ENCODE measurements around the gene NR1H2. TPM values are rescaled to one million over a fixed set of nuclear protein-coding genes. Genes with fewer than 3 reads are reported as not detected.
A peak's percentile ranks its signal among the peaks of the same experiment; 100 is the strongest.

NR1H2 gene
- total RNA-seq, 1 experiment from 2014 or later: 40.3 TPM

DNA sequence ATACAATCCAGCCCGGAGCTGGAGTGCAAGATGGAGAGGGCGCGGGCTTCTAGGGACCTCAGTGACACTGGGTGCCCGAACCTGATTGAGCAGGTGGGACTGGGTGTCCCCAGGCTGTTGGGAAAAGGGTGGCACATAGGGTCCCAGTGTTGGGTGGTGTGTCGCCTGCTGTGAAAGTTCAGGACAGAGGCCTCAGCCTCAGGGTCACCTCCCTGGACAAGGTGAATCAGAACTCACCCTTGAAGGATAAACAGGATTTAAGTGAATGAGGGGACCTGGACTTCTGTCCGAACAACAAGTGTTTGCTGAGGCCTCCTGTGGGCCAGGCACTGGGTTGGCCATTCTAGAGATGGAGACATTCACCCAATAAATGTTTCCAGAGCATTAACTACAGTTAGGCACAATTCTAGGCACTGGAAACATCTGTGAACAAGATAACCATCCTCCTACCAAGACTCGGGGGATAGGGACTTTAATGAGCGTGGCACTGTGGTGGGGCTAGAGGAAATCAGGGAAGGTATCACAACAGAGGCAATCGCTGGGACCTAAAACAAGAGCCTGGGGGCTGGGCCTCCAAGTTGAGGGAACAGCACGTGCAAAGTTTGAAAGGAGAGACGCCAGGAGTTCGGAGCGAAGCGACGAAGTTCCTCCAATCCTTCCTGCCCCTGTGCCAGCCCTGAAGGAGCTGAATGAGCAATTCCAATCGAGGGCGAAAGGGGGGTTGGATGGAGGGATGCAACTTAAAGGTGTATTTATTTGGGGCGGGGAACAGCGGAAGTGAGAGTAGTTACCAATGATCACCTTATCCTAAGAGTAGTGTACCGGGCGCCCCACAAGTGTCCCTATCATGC lies 7.0 kb downstream of the NR1H2 start:
- ATAC-seq (peak; percentile 21), DNase-seq (ENCODE audit: low read depth, low spot score) (no peak)
- H3K4me2 ChIP-seq (ENCODE audit: low read length): peak overlapping the region; percentile 82
- intact Hi-C loops (cut with micrococcal nuclease): no loop called here
- H3K9me3 ChIP-seq (ENCODE audit: control insufficient read depth in 1 of 2, insufficient read depth in 1 of 2, low read depth in 1 of 2, low read length in 2 of 2): no peaks in the 10 kb centered on the region
- peak overlapping the region; percentile 50 to 71 for H3K4me3 ChIP-seq (replicated peaks in 1 of 2; ENCODE audit: low read depth in 1 of 2, low read length in 2 of 2)
- peak overlapping the region; percentile 64 for H3K27ac ChIP-seq (ENCODE audit: low read depth, low read length)
- H3K79me2 ChIP-seq (ENCODE audit: insufficient read depth, low read length): peaks cover 46% of the 10 kb centered on the region
- TF ChIP-seq ELF1 (IDR thresholded peaks at IDR 0.05; ENCODE audit: borderline replicate concordance, low read depth): no peak
- TF ChIP-seq CEBPB (IDR thresholded peaks at IDR 0.05; ENCODE audit: low read depth): no peak
- TF ChIP-seq SRF (IDR thresholded peaks at IDR 0.05; ENCODE audit: low read depth): no peak
- TF ChIP-seq, protein P1, sequence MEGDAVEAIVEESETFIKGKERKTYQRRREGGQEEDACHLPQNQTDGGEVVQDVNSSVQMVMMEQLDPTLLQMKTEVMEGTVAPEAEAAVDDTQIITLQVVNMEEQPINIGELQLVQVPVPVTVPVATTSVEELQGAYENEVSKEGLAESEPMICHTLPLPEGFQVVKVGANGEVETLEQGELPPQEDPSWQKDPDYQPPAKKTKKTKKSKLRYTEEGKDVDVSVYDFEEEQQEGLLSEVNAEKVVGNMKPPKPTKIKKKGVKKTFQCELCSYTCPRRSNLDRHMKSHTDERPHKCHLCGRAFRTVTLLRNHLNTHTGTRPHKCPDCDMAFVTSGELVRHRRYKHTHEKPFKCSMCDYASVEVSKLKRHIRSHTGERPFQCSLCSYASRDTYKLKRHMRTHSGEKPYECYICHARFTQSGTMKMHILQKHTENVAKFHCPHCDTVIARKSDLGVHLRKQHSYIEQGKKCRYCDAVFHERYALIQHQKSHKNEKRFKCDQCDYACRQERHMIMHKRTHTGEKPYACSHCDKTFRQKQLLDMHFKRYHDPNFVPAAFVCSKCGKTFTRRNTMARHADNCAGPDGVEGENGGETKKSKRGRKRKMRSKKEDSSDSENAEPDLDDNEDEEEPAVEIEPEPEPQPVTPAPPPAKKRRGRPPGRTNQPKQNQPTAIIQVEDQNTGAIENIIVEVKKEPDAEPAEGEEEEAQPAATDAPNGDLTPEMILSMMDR (IDR thresholded peaks at IDR 0.05 in 2 of 3, conservative IDR thresholded peaks at IDR 0.05 in 1 of 3; ENCODE audit: borderline replicate concordance in 1 of 3, insufficient read depth in 1 of 3, low read depth in 2 of 3, low read length in 2 of 3): no peak
- TF ChIP-seq RAD21 (IDR thresholded peaks at IDR 0.05; ENCODE audit: low read depth): no peak
- TF ChIP-seq ZFX (IDR thresholded peaks at IDR 0.05): no peak
- TF ChIP-seq FOSL1 (IDR thresholded peaks at IDR 0.05; ENCODE audit: low read depth): no peak
- H3K27me3 ChIP-seq (ENCODE audit: insufficient read depth, low read length): no peaks in the 10 kb centered on the region
- POLR2A ChIA-PET: interaction anchor here (1.0 to 1.4 kb wide), 3 partner anchors 7 to 421 kb away, joined by 3 to 5 read pairs (median 4); partner anchors contain the start of gene NR1H2
- RAD21 ChIA-PET (ENCODE audit: low non-redundant PET in 1 of 2, low total read pairs in 2 of 2, uncharacterized antibody in 2 of 2, unreplicated experiment in 2 of 2): no interaction called here
- TSS peak; percentile 97 for BruUV-seq (replicated peaks)
- peaks cover 11 to 16% of the 10 kb centered on the region in 2 experiments; a peak in 3 of 4 replicates for H3K4me1 ChIP-seq (ENCODE audit: control insufficient read depth in 1 of 2, insufficient read depth in 2 of 2, low read length in 2 of 2)
- CTCF ChIA-PET: no interaction called here
- H3K9ac ChIP-seq (ENCODE audit: low read length): peak overlapping the region; percentile 81
- no peaks in the 10 kb centered on the region for H3K9me2 ChIP-seq (ENCODE audit: insufficient read depth)
- no peaks in the 10 kb centered on the region for H4K20me1 ChIP-seq (ENCODE audit: insufficient read depth)
- no peak overlapping the region for H2AFZ ChIP-seq (ENCODE audit: low read depth, low read length, poor library complexity, severe bottlenecking)
- H3K36me3 ChIP-seq (ENCODE audit: control insufficient read depth in 1 of 2, insufficient read depth in 2 of 2, low read length in 2 of 2): peaks cover 30 to 40% of the 10 kb centered on the region in 2 experiments; a peak in 3 of 4 replicates
